Right renal pelvis (tissue), 4 donors: ENCODE data around the gene ST7. TPM values are rescaled to one million over a fixed set of nuclear protein-coding genes. Genes with fewer than 3 reads are reported as not detected.

Source experiments
- DNase-seq, 4 donors: peaks; one replicate each; pipeline ENCODE4 v3.0.0-alpha.2; 2013; ENCODE audit warnings: low read depth in 4 of 4, low spot score in 3 of 4, missing footprints in 1 of 4
- polyA plus RNA-seq, 4 donors: library from polyadenylated mRNA; unstranded; fragments of 120-200 nt; gene quantifications; one replicate each; pipeline ENCODE4 v1.2.1, GENCODE V29; 2013; ENCODE audit not compliant: insufficient read length in 4 of 4

The ST7 gene
- polyA plus RNA-seq, 4 donors, result 24.9 to 31.7 (median 27.8) TPM

- no peak for DNase-seq
Measured at GRCh38 chr7:117210397-117210796, 257.1 kb downstream of the ST7 start.

- DNase-seq, result no peak
Measured at GRCh38 chr7:117210908-117211307, 257.6 kb downstream of the ST7 start.

- DNase-seq, result no peak
Measured at GRCh38 chr7:117211614-117212013, 258.3 kb downstream of the ST7 start.

DNA sequence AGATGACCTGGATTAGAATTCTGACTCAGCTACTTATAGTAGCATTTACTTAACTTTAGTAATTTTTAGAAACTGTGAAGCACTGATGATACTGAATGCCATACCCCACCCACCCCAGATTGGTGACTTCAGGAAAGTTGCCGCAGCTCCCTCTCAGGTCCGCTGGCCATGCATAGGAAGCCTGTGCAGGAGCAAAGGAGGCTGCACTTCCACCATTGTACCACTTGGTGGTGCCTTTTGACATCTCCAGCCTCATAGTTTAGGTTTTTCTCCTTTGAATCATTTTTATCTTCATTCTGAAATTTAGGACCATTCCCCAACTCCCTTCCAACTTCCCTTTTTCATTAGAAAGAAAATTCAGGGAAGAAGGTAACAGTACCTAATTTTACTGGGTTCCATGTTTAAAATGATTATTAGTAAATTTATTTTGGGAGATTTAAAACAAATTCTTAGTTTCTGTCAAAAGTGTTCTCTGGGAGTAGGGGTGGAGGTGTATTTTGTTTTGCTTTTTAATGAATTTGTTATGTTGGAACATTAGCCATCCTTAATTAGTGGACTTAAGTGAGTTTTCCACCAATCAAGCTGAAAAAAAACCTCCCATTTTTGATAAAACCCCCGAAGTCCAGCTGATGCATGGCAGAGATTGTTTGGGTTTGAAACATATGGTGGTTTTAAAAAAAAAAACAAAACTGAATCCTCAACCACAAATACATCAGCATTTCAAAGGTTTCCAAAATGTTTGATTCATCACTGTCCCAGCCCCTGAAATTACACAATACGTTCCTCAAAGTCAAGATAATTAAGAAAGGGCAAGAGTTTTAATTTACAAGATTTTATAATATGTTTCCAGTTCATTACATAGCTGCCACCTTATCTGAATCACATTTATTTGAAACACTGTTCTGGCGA, 259.9 kb downstream of the ST7 start:
- DNase-seq, result peak in 2 of 4 donors; percentile 25 to 27

DNA sequence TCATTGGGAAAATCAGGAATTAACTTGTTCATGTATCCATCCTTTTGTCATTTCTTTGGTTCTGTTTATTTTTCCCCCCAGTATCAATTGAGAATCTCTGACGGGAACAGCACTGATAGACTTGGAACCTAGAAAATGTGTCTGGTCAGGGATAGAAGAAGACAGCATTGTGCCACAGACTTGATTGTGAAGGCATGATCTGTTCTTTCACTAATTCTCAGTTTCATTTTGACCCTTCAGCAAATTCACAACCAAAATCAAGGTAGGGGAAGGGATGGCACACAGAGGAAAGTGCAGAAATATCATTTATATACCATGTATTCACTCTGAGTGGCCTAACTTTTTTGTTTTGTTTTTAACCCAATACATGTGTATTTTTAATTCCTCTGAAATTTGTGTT, 262.7 kb downstream of the ST7 start:
- no peak for DNase-seq

- peak in 1 of 4 donors; percentile 8 for DNase-seq
Measured at GRCh38 chr7:117216436-117217069, 263.3 kb downstream of the ST7 start.

- DNase-seq, result no peak
Measured at GRCh38 chr7:117217106-117218035, 264.1 kb downstream of the ST7 start.

- DNase-seq, result no peak
Measured at GRCh38 chr7:117218700-117219099, 265.4 kb downstream of the ST7 start.

- no peak for DNase-seq
Measured at GRCh38 chr7:117219485-117219884, 266.2 kb downstream of the ST7 start.

DNA sequence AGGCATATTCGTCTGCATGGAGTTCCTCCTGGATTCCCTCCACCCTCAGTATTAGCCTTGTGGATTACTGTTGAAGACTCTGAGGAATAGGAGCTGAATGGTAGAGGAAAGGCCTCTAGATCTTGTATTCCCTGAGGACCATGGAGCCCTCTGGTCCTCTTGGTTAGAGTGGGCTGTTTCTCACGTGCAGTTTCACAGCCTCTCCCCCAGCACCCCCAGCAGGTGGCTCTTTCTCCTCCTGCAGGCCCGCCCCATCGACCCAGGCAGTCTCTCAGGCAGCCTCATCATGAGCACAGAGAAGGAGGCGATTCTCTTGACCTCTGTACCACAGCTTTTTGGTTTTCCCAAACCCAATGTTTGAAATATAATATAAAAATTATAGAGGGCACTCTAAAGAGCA, 267.5 kb downstream of the ST7 start:
- no peak for DNase-seq

- DNase-seq, result no peak
Measured at GRCh38 chr7:117225536-117225935, 272.2 kb downstream of the ST7 start.

GRCh38 chr7:117227091-117227490, 273.8 kb downstream of the ST7 start:
- DNase-seq, result no peak

DNA sequence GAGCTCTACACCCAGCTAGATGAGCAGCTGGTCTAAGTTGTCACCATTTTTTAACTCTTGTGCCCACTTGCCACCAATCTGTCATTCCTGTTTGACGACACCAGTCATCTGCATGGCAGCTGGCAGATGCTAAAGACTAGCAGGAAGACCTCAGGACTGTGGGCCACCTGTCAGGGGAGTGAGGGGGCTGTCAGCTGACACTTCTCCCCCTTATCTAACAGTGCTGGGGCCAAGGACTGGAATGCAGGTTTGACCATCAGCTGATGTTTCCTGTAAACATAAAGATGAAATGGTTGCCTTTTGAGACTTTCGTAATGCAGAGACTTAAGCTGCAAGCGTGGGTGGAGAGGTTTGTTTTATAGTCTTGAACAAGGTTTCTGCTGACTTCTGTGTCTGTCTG, 276.0 kb downstream of the ST7 start:
- no peak for DNase-seq

DNA sequence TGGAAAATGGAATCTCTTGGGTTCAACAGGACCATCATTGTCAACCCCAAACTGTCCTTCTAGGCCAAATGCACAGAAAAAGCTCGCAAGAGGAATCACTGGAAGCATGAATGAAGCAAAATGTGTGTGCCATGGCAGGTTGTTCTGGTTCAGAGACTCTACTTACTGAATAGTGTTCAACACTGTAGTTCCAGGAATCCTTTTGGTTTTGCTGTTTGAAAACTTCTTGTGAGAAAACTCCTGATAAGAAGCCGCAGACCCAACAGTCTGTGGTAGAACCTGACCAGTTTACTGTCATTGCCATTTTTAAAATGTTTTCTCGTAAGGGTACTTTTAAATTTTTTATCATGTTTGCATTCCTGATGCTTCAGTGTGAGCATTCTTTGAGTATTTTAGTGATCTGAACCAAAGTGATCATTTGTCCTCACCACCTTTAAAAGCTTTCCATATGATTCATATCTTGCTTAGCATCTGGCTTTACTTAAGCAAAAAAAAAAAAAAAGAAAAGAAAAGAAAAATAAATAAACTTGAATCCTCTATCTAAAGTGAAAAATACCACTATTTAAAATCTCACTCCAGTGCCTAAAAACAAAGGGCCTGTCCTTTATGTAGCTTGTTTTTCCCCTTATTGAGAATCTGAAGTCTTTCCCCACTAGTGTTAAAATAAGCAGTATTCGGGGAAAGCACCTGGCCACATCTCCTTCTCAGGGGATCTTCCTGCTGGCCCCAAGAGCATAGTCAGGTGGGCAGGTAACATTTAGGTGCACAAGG, 277.2 kb downstream of the ST7 start:
- no peak for DNase-seq

- DNase-seq, result no peak
Measured at GRCh38 chr7:117231047-117231359, 277.7 kb downstream of the ST7 start.

GRCh38 chr7:117237646-117238045, 284.3 kb downstream of the ST7 start:
- no peak for DNase-seq

DNA sequence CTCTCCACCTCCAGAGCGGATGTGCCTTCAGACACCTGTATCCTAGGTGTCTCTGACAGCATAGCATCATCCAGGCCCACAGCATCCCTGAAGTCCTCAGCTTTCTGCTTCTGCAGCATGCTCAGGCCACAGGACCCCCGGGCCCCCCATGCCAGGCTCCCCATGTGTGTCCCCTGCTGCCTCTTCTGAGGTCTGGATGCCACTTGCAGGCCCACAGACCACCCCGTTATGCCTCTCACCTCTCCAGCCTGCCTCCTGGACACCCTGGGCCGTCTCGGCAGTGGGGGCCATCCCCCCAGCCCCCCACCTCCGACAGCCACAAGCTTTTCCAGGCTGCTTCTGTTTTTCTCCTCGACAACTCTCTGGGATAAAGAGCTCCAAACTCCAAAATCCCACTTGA, 285.2 kb downstream of the ST7 start:
- DNase-seq, result no peak

DNA sequence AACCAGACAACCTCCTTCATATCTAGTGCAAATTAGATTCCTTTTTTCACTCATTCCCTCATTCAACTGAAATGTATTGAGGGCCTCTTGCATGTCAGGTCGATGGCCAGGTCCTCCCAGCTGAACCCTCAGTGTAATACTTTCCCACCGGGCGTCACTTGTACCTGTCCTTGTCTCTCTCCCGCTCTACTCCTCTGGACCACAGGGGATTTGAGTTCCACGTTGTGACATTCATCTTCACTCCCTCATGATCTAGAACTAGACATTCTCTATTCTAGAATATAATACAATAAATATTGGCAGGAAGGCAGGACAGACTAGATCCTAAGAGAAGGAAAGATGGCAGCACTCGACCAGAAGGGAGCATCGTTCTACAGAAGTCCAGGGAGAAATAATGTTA, 285.6 kb downstream of the ST7 start:
- no peak for DNase-seq

- no peak for DNase-seq
Measured at GRCh38 chr7:117241088-117241487, 287.8 kb downstream of the ST7 start.

GRCh38 chr7:117243390-117243789, 290.1 kb downstream of the ST7 start:
- no peak for DNase-seq
